CD14-positive monocyte (primary cell): ENCODE results near the gene C11orf42. TPM values are rescaled to one million over a fixed set of nuclear protein-coding genes. Genes with fewer than 3 reads are reported as not detected.

ENCODE experiments used
- DNase-seq, 3 donors: peaks; one replicate each; pipeline ENCODE4 v3.0.0-alpha.2; 2011 to 2022
- H2AFZ ChIP-seq: 2 replicates; pipeline ENCODE4 v1.6.0; 2012; ENCODE audit warnings: mild to moderate bottlenecking, low read depth, low read length, inconsistent platforms; ENCODE audit not compliant: insufficient read depth, poor library complexity, severe bottlenecking
- H3K27ac ChIP-seq, 2 donors: 1 replicate in 1 of 2; 2 replicates in 1 of 2; pipeline ENCODE4 v1.5.1; 2012 to 2013; ENCODE audit warnings: low read length in 2 of 2, control low read depth in 1 of 2, inconsistent platforms in 1 of 2, low read depth in 1 of 2, mild to moderate bottlenecking in 1 of 2
- H3K27me3 ChIP-seq, 2 donors: one replicate each; pipeline versions ENCODE4 v1.6.0 to v1.6.1; 2011 to 2013; ENCODE audit warnings: low read length in 2 of 2; ENCODE audit not compliant: control insufficient read depth in 2 of 2, insufficient read depth in 2 of 2
- H3K36me3 ChIP-seq, 2 donors: replicated peaks in 1 of 2; 1 replicate in 1 of 2; 2 replicates in 1 of 2; pipeline versions ENCODE4 v1.5.1 to v1.6.1; 2012 to 2013; ENCODE audit warnings: low read length in 2 of 2, control low read depth in 1 of 2, inconsistent platforms in 1 of 2, mild to moderate bottlenecking in 1 of 2; ENCODE audit not compliant: insufficient read depth in 2 of 2, control insufficient read depth in 1 of 2
- H3K4me1 ChIP-seq, 2 donors: 1 replicate in 1 of 2; 2 replicates in 1 of 2; pipeline versions ENCODE4 v1.5.1 to v1.6.1; 2012 to 2013; ENCODE audit warnings: low read length in 2 of 2, control low read depth in 1 of 2, inconsistent platforms in 1 of 2, mild to moderate bottlenecking in 1 of 2, moderate library complexity in 1 of 2; ENCODE audit not compliant: insufficient read depth in 2 of 2, control insufficient read depth in 1 of 2
- H3K4me2 ChIP-seq: replicated peaks from 2 replicates; pipeline ENCODE3; 2012; ENCODE audit warnings: low read length, moderate library complexity, mild to moderate bottlenecking; ENCODE audit not compliant: poor library complexity, severe bottlenecking; ENCODE audit errors: extremely low read depth
- H3K4me3 ChIP-seq, 3 experiments: fragments of 200-600 bp in 1 of 3; sonication (generic) in 1 of 3; replicated peaks in 1 of 3; 1 replicate in 2 of 3; 2 replicates in 1 of 3; pipeline ENCODE4 v1.5.1; 2011 to 2013; ENCODE audit warnings: low read length in 3 of 3, mild to moderate bottlenecking in 3 of 3, control low read depth in 2 of 3, low read depth in 2 of 3, inconsistent platforms in 1 of 3, moderate library complexity in 1 of 3
- H3K79me2 ChIP-seq: 2 replicates; pipeline ENCODE4 v1.6.0; 2012; ENCODE audit warnings: mild to moderate bottlenecking, control low read depth, inconsistent platforms, low read length, moderate library complexity; ENCODE audit not compliant: insufficient read depth
- H3K9ac ChIP-seq: 2 replicates; pipeline ENCODE4 v1.6.0; 2017; ENCODE audit warnings: low read length, mild to moderate bottlenecking; ENCODE audit not compliant: insufficient read depth, poor library complexity, severe bottlenecking
- H3K9me3 ChIP-seq, 2 donors: replicated peaks in 1 of 2; 1 replicate in 1 of 2; 2 replicates in 1 of 2; pipeline versions ENCODE4 v1.5.1 to v1.6.1; 2012 to 2013; ENCODE audit warnings: low read length in 2 of 2, control low read depth in 1 of 2; ENCODE audit not compliant: control insufficient read depth in 1 of 2, insufficient read depth in 1 of 2
- H4K20me1 ChIP-seq: 2 replicates; pipeline ENCODE4 v1.6.0; 2012; ENCODE audit warnings: mild to moderate bottlenecking, low read length, control low read depth, moderate library complexity; ENCODE audit not compliant: insufficient read depth
- H3K27ac Mint-ChIP-seq, 7 donors: one replicate each; pipeline ENCODE4 v1.8.0; 2020; ENCODE audit warnings: mild to moderate bottlenecking in 7 of 7, mixed read lengths in 7 of 7, moderate library complexity in 6 of 7, inconsistent platforms in 2 of 7
- H3K27me3 Mint-ChIP-seq, 3 donors: one replicate each; pipeline ENCODE4 v1.8.0; 2021 to 2022; ENCODE audit warnings: low read depth in 3 of 3, mild to moderate bottlenecking in 3 of 3, mixed read lengths in 3 of 3, moderate library complexity in 3 of 3, inconsistent platforms in 1 of 3
- H3K36me3 Mint-ChIP-seq, 2 donors: one replicate each; pipeline ENCODE4 v1.8.0; 2020; ENCODE audit warnings: mixed read lengths in 2 of 2, inconsistent platforms in 1 of 2, mild to moderate bottlenecking in 1 of 2
- H3K4me1 Mint-ChIP-seq: one replicate; pipeline ENCODE4 v1.8.0; 2020; ENCODE audit warnings: mild to moderate bottlenecking, mixed read lengths
- H3K4me3 Mint-ChIP-seq, 2 donors: one replicate each; pipeline ENCODE4 v1.8.0; 2020; ENCODE audit warnings: mild to moderate bottlenecking in 2 of 2, mixed read lengths in 2 of 2, moderate library complexity in 1 of 2
- H3K9me3 Mint-ChIP-seq, 7 donors: one replicate each; pipeline ENCODE4 v1.8.0; 2020 to 2022; ENCODE audit warnings: mixed read lengths in 7 of 7, mild to moderate bottlenecking in 6 of 7, moderate library complexity in 6 of 7, inconsistent platforms in 2 of 7
- CTCF ChIP-seq: fragments of 200-600 bp; IDR thresholded peaks from one replicate; pipeline ENCODE4 v1.8.0; 2022; ENCODE audit warnings: antibody characterized with exemption, mild to moderate bottlenecking
- WGBS: methylation state at CpG from one replicate; pipeline ENCODE4 v1.1.5; 2013; ENCODE audit warnings: missing lambda C conversion rate; ENCODE audit not compliant: insufficient coverage; 5-methylcytosine and 5-hydroxymethylcytosine counted together
- intact Hi-C, 2 donors: fragments of 100-400 bp; cut with micrococcal nuclease; formaldehyde crosslinking; loops; one replicate each; pipeline versions ENCODE4 v1.15.0 to v1.15.1; 2023
- polyA plus RNA-seq, 3 donors: library from polyadenylated mRNA; depleted of rRNA in 1 of 3; unstranded in 2 of 3; stranded (reverse) in 1 of 3; fragments of 300-500 nt in 2 of 3; fragments of >200 nt in 1 of 3; fragmentation: Illumina TruSeq in 2 of 3; gene quantifications; 1 replicate in 2 of 3; 2 replicates in 1 of 3; pipeline ENCODE4 v1.2.3, GENCODE V29; 2012 to 2021

The C11orf42 gene
- polyA plus RNA-seq, 3 donors = not detected

GRCh38 chr11:6240781-6241180 lies 35.4 kb downstream of the C11orf42 start:
- Histone ChIP-seq H3K79me2 (no peaks in the 10 kb centered on the region), H3K27ac (peak overlapping the region; percentile 47 to 58), H3K9ac (no peak overlapping the region), H3K27me3 (no peaks in the 10 kb centered on the region), H3K9me3 (no peaks in the 10 kb centered on the region), H3K4me3 (peak overlapping the region in 1 of 3 experiments; percentile 41), H4K20me1 (no peaks in the 10 kb centered on the region), H3K36me3 (no peaks in the 10 kb centered on the region), H3K4me2 (peak overlapping the region; percentile 35), H3K4me1 (peaks cover 21 to 39% of the 10 kb centered on the region in 2 donors), H2AFZ (peak overlapping the region; percentile 14)
- Mint-ChIP-seq H3K27ac (peak overlapping the region; percentile 79 to 93 (median 89)), H3K9me3 (no peaks in the 10 kb centered on the region), H3K27me3 (peaks cover 0 to 3% (median 1%) of the 10 kb centered on the region in 3 donors), H3K36me3 (no peaks in the 10 kb centered on the region), H3K4me3 (peak overlapping the region in 1 of 2 donors; percentile 37), H3K4me1 (peaks cover 20% of the 10 kb centered on the region)
- DNase-seq = peak; percentile 42 to 80 (median 63)
- WGBS = 0% methylated on average over 1 of the region's 1 CpG
- no peak for TF ChIP-seq CTCF
- intact Hi-C loops = no loop called here

- no peaks in the 10 kb centered on the region for H3K36me3 ChIP-seq
- H3K27me3 Mint-ChIP-seq = peaks cover 0 to 3% (median 1%) of the 10 kb centered on the region in 3 donors
- peak overlapping the region in 1 of 2 donors; percentile 22 for H3K4me3 Mint-ChIP-seq
- intact Hi-C loops = no loop called here
- H3K4me2 ChIP-seq = peak overlapping the region; percentile 35
- H3K4me1 ChIP-seq = peaks cover 21 to 37% of the 10 kb centered on the region in 2 donors
- no peak for TF ChIP-seq CTCF
- H3K4me3 ChIP-seq = no peak overlapping the region
- H3K27me3 ChIP-seq = no peaks in the 10 kb centered on the region
- no peaks in the 10 kb centered on the region for H4K20me1 ChIP-seq
- peak overlapping the region in 4 of 7 donors; percentile 79 to 91 (median 86) for H3K27ac Mint-ChIP-seq
- no peak overlapping the region for H3K9ac ChIP-seq
- DNase-seq = no peak
- WGBS = 96% methylated on average over 7 of the region's 7 CpGs
- no peaks in the 10 kb centered on the region for H3K36me3 Mint-ChIP-seq
- H3K9me3 ChIP-seq = no peaks in the 10 kb centered on the region
- H3K79me2 ChIP-seq = no peaks in the 10 kb centered on the region
- H2AFZ ChIP-seq = no peak overlapping the region
- H3K27ac ChIP-seq = peak overlapping the region in 1 of 2 donors; percentile 58
- peaks cover 20% of the 10 kb centered on the region for H3K4me1 Mint-ChIP-seq
- no peaks in the 10 kb centered on the region for H3K9me3 Mint-ChIP-seq
Observed at GRCh38 chr11:6241316-6241715, 36.0 kb downstream of the C11orf42 start.
